CD4-positive, alpha-beta T cell treated with Interleukin-12 subunit alpha and Interleukin-12 subunit beta, for 1 hour (primary cell): Measurements from ENCODE around the gene SNX30.

Experiments used
- DNase-seq: peaks from one replicate; pipeline ENCODE4 v3.0.0-alpha.2; 2020

The SNX30 gene

GRCh38 chr9:112861155-112861554 is 110.6 kb downstream of the SNX30 start:
- no peak for DNase-seq

GRCh38 chr9:112861638-112862555 is 111.3 kb downstream of the SNX30 start:
- no peak for DNase-seq

- no peak for DNase-seq
Observed at GRCh38 chr9:112863214-112863613, 112.7 kb downstream of the SNX30 start.

- DNase-seq: no peak
Observed at GRCh38 chr9:112863746-112864145, 113.2 kb downstream of the SNX30 start.

- DNase-seq: no peak
Observed at GRCh38 chr9:112864403-112864802, 113.8 kb downstream of the SNX30 start.

GRCh38 chr9:112864982-112865381 is 114.4 kb downstream of the SNX30 start:
- no peak for DNase-seq

- DNase-seq: no peak
Observed at GRCh38 chr9:112866662-112867274, 116.2 kb downstream of the SNX30 start.

GRCh38 chr9:112867275-112867991 is 116.9 kb downstream of the SNX30 start:
- no peak for DNase-seq

GRCh38 chr9:112868461-112868860 is 117.9 kb downstream of the SNX30 start:
- no peak for DNase-seq

- no peak for DNase-seq
Observed at GRCh38 chr9:112869041-112869529, 118.5 kb downstream of the SNX30 start.

GRCh38 chr9:112869917-112870316 is 119.4 kb downstream of the SNX30 start:
- DNase-seq: no peak

GRCh38 chr9:112870556-112870955 is 120.0 kb downstream of the SNX30 start:
- no peak for DNase-seq

GRCh38 chr9:112872019-112872418 is 121.5 kb downstream of the SNX30 start:
- DNase-seq: no peak

GRCh38 chr9:112873773-112874405 is 123.3 kb downstream of the SNX30 start:
- DNase-seq: no peak

- DNase-seq: no peak
Observed at GRCh38 chr9:112878752-112879151, 128.2 kb downstream of the SNX30 start.

- no peak for DNase-seq
Observed at GRCh38 chr9:112880650-112881049, 130.1 kb downstream of the SNX30 start.

- no peak for DNase-seq
Observed at GRCh38 chr9:112881331-112881730, 130.8 kb downstream of the SNX30 start.

GRCh38 chr9:112884101-112884500 is 133.5 kb downstream of the SNX30 start:
- DNase-seq: no peak

- no peak for DNase-seq
Observed at GRCh38 chr9:112884721-112885120, 134.2 kb downstream of the SNX30 start.

GRCh38 chr9:112885324-112885723 is 134.8 kb downstream of the SNX30 start:
- no peak for DNase-seq

- no peak for DNase-seq
Observed at GRCh38 chr9:112886351-112886750, 135.8 kb downstream of the SNX30 start.

GRCh38 chr9:112887381-112887780 is 136.8 kb downstream of the SNX30 start:
- no peak for DNase-seq
